ENCODE measurements around the gene CYS1.

CYS1 gene

GRCh38 chr2:10048501-10049171, 31.6 kb downstream of the CYS1 start:
- DNase-seq (ENCODE audit: low spot score), result no peak

GRCh38 chr2:10047616-10048500, 32.4 kb downstream of the CYS1 start:
- no peak for DNase-seq (ENCODE audit: low spot score)

- no peak for DNase-seq (ENCODE audit: low spot score)
Observed at GRCh38 chr2:10046931-10047330, 33.3 kb downstream of the CYS1 start.

GRCh38 chr2:10045561-10046355, 34.5 kb downstream of the CYS1 start:
- DNase-seq (ENCODE audit: low spot score), result no peak

GRCh38 chr2:10043906-10044601, 36.2 kb downstream of the CYS1 start:
- no peak for DNase-seq (ENCODE audit: low spot score)

- no peak for DNase-seq (ENCODE audit: low spot score)
Observed at GRCh38 chr2:10043256-10043905, 36.8 kb downstream of the CYS1 start, which contains the start of gene KLF11. Gene KLF11, plus strand, starts transcription at chr2:10043550. Its CDS starts 167 bp downstream, at chr2:10043717.

GRCh38 chr2:10042301-10043161, 37.7 kb downstream of the CYS1 start:
- DNase-seq (ENCODE audit: low spot score), result no peak

GRCh38 chr2:10041711-10042110, 38.5 kb downstream of the CYS1 start:
- no peak for DNase-seq (ENCODE audit: low spot score)

- DNase-seq (ENCODE audit: low spot score), result no peak
Observed at GRCh38 chr2:10039658-10040410, 40.4 kb downstream of the CYS1 start.

GRCh38 chr2:10038716-10039115, 41.5 kb downstream of the CYS1 start:
- no peak for DNase-seq (ENCODE audit: low spot score)

GRCh38 chr2:10038123-10038522, 42.1 kb downstream of the CYS1 start:
- no peak for DNase-seq (ENCODE audit: low spot score)

- DNase-seq (ENCODE audit: low spot score), result no peak
Observed at GRCh38 chr2:10036095-10036884, 43.9 kb downstream of the CYS1 start.

GRCh38 chr2:10035633-10036032, 44.6 kb downstream of the CYS1 start:
- DNase-seq (ENCODE audit: low spot score), result no peak

GRCh38 chr2:10035053-10035422, 45.2 kb downstream of the CYS1 start:
- no peak for DNase-seq (ENCODE audit: low spot score)

- no peak for DNase-seq (ENCODE audit: low spot score)
Observed at GRCh38 chr2:10034333-10035052, 45.7 kb downstream of the CYS1 start.

GRCh38 chr2:10033251-10034006, 46.8 kb downstream of the CYS1 start:
- no peak for DNase-seq (ENCODE audit: low spot score)

GRCh38 chr2:10032746-10033105, 47.5 kb downstream of the CYS1 start:
- DNase-seq (ENCODE audit: low spot score), result no peak
